K562 (cell line): ENCODE measurements around the gene HERC3. TPM values are rescaled to one million over a fixed set of nuclear protein-coding genes. Genes with fewer than 3 reads are reported as not detected.

Experiments
- ATAC-seq: fragments of 200-7000 bp; cut with Tn5 transposase; 3 replicates; pipeline ENCODE4 v1.9.1; 2020; ENCODE audit warnings: moderate library complexity
- BruUV-seq: library from RNA; stranded (reverse); fragments of 400-500 nt; replicated peaks from 2 replicates; lab custom pipeline; 2021; lab: Mats Ljungman, UMichigan
- CTCF ChIA-PET: fragments of 300-600 bp; formaldehyde crosslinking; extraction: SDS; loops from one replicate; lab custom pipeline; 2021; ENCODE audit warnings: low intra/inter-chr PET ratio; lab: Yijun Ruan, JAX
- POLR2A ChIA-PET: fragments of 300-600, 350-650 bp; sonication (Branson Sonifier 250); formaldehyde crosslinking; extraction: SDS; loops from one replicate; lab custom pipeline; 2021; ENCODE audit warnings: antibody characterized with exemption, inconsistent platforms; lab: Yijun Ruan, JAX
- DNase-seq, 4 experiments: peaks; one replicate each; pipeline versions ENCODE4 v3.0.0 to v3.0.0-alpha.2; 2011 to 2018; ENCODE audit warnings: low spot score in 3 of 4, mixed read lengths in 3 of 4; ENCODE audit errors: extremely low read depth in 1 of 4
- FAIRE-seq: peaks from 2 replicates; lab custom pipeline; 2011; peaks lifted over from hg19 to GRCh38; lab: Jason Lieb, UNC
- H2AFZ ChIP-seq: 2 replicates; pipeline ENCODE4 v1.6.0; 2011; ENCODE audit warnings: low read depth, low read length, control low read depth, inconsistent platforms
- H3K27ac ChIP-seq: fragments of 200-600 bp; 3 replicates; pipeline ENCODE4 v1.8.0; 2011; ENCODE audit warnings: low read depth, mild to moderate bottlenecking, control low read depth, inconsistent platforms, low read length, moderate library complexity, mixed read lengths; ENCODE audit errors: extremely low read depth
- H3K27me3 ChIP-seq, 2 experiments: fragments of 300-600 bp in 1 of 2; 2 replicates in 1 of 2; 3 replicates in 1 of 2; pipeline versions ENCODE4 v1.6.0 to v1.8.0; 2011; ENCODE audit warnings: inconsistent platforms in 2 of 2, low read length in 2 of 2, mild to moderate bottlenecking in 1 of 2, mixed read lengths in 1 of 2, moderate library complexity in 1 of 2; ENCODE audit not compliant: control insufficient read depth in 2 of 2, insufficient read depth in 2 of 2
- H3K36me3 ChIP-seq: fragments of 300-600 bp; 3 replicates; pipeline ENCODE4 v1.8.0; 2011; ENCODE audit warnings: mild to moderate bottlenecking, low read length, inconsistent platforms; ENCODE audit not compliant: control insufficient read depth, insufficient read depth
- H3K4me1 ChIP-seq, 2 experiments: fragments of 200-600 bp in 1 of 2; replicated peaks in 1 of 2; 2 replicates in 1 of 2; 3 replicates in 1 of 2; pipeline versions ENCODE4 v1.5.1 to v1.8.0; 2011; ENCODE audit warnings: inconsistent platforms in 2 of 2, low read length in 2 of 2, mild to moderate bottlenecking in 1 of 2, mixed read lengths in 1 of 2, moderate library complexity in 1 of 2; ENCODE audit not compliant: control insufficient read depth in 2 of 2, insufficient read depth in 2 of 2
- H3K4me2 ChIP-seq: 2 replicates; pipeline ENCODE4 v1.6.1; 2011; ENCODE audit warnings: low read length, control low read depth, inconsistent platforms, mixed read lengths; ENCODE audit not compliant: insufficient read depth
- H3K4me3 ChIP-seq: fragments of 200-600 bp; sonication (generic), shearing (Covaris generic); 2 replicates; pipeline ENCODE4 v1.5.1; 2016; ENCODE audit warnings: control low read depth, inconsistent platforms
- H3K79me2 ChIP-seq: fragments of 200-600 bp; 3 replicates; pipeline ENCODE4 v1.8.0; 2011; ENCODE audit warnings: low read length, inconsistent platforms; ENCODE audit not compliant: control insufficient read depth, insufficient read depth
- H3K9ac ChIP-seq, 2 experiments: 2 replicates each; pipeline versions ENCODE4 v1.6.0 to v1.6.1; 2011; ENCODE audit warnings: low read depth in 2 of 2, low read length in 2 of 2, control low read depth in 1 of 2, inconsistent platforms in 1 of 2, mild to moderate bottlenecking in 1 of 2, mixed read lengths in 1 of 2; ENCODE audit not compliant: insufficient read depth in 1 of 2
- H3K9me1 ChIP-seq: one replicate; pipeline ENCODE4 v1.6.0; 2011; ENCODE audit warnings: inconsistent platforms, mild to moderate bottlenecking, low read length, moderate library complexity; ENCODE audit not compliant: control insufficient read depth, insufficient read depth
- H3K9me3 ChIP-seq: replicated peaks from 2 replicates; pipeline ENCODE4 v1.5.1; 2011; ENCODE audit warnings: low read depth, low read length, inconsistent platforms; ENCODE audit not compliant: control insufficient read depth, insufficient read depth
- H4K20me1 ChIP-seq: replicated peaks from 2 replicates; pipeline ENCODE4 v1.6.1; 2011; ENCODE audit warnings: low read length, inconsistent platforms, mixed read lengths; ENCODE audit not compliant: control insufficient read depth, insufficient read depth
- EP300 ChIP-seq: IDR thresholded peaks from 2 replicates; pipeline ENCODE4 v1.6.1; 2012; ENCODE audit warnings: low read length, improper control_type of control experiment
- IRF9 ChIP-seq: fragments of 450-650 bp; IDR thresholded peaks from 2 replicates; pipeline ENCODE4 v1.6.1; 2016; ENCODE audit warnings: missing biosample characterization, missing genetic modification characterization
- MAX ChIP-seq: sonication (generic); formaldehyde crosslinking; IDR thresholded peaks from 2 replicates; pipeline ENCODE4 v1.9.0; 2022; ENCODE audit warnings: mild to moderate bottlenecking, missing genetic modification reagents
- NFYB ChIP-seq: IDR thresholded peaks from 2 replicates; pipeline ENCODE4 v1.6.1; 2011; ENCODE audit warnings: mild to moderate bottlenecking, moderate library complexity; ENCODE audit not compliant: insufficient read length; ENCODE audit errors: extremely low read depth
- PBX2 ChIP-seq, 2 experiments: IDR thresholded peaks in 1 of 2; conservative IDR thresholded peaks in 1 of 2; 2 replicates each; pipeline ENCODE4 v1.6.1; 2016; ENCODE audit warnings: low read depth in 2 of 2, mild to moderate bottlenecking in 1 of 2, missing compliant biosample characterization in 1 of 2, missing genetic modification characterization in 1 of 2, moderate library complexity in 1 of 2
- PHF21A ChIP-seq: fragments of 450-650 bp; IDR thresholded peaks from 2 replicates; pipeline ENCODE4 v1.6.1; 2017; ENCODE audit warnings: low read depth, borderline replicate concordance
- RBBP5 ChIP-seq: fragments of 200-600 bp; sonication (generic); IDR thresholded peaks from 2 replicates; pipeline ENCODE4 v1.6.1; 2012; ENCODE audit warnings: borderline replicate concordance, mild to moderate bottlenecking, low read length, control low read depth, inconsistent platforms; ENCODE audit not compliant: insufficient read depth, poor library complexity, severe bottlenecking
- TAF1 ChIP-seq: IDR thresholded peaks from 2 replicates; pipeline ENCODE4 v1.6.1; 2011; ENCODE audit warnings: mild to moderate bottlenecking, low read length, moderate library complexity; ENCODE audit not compliant: insufficient read depth, control insufficient read depth, severe bottlenecking; ENCODE audit errors: extremely low read depth
- TCF3 ChIP-seq: sonication (generic); formaldehyde crosslinking; IDR thresholded peaks from 2 replicates; pipeline ENCODE4 v1.4.0; 2020; ENCODE audit warnings: mild to moderate bottlenecking, missing genetic modification reagents
- TOE1 ChIP-seq, 2 experiments: fragments of 450-650 bp in 1 of 2; sonication (generic) in 1 of 2; formaldehyde crosslinking in 1 of 2; IDR thresholded peaks; 2 replicates each; pipeline versions ENCODE4 v1.7.1 to v1.8.0; 2016 to 2022; ENCODE audit warnings: borderline replicate concordance in 2 of 2, mild to moderate bottlenecking in 2 of 2, antibody characterized with exemption in 1 of 2, inconsistent platforms in 1 of 2, low read depth in 1 of 2, missing genetic modification reagents in 1 of 2, moderate library complexity in 1 of 2
- TSC22D4 ChIP-seq: fragments of 450-650 bp; IDR thresholded peaks from 2 replicates; pipeline ENCODE4 v1.6.1; 2016; ENCODE audit warnings: missing genetic modification characterization, missing biosample characterization, control low read depth
- WHSC1 ChIP-seq: IDR thresholded peaks from one replicate; pipeline ENCODE4 v1.6.1; 2012; ENCODE audit warnings: low read length, control low read depth, inconsistent platforms
- ZNF239 ChIP-seq: fragments of 250-450 bp; sonication (Bioruptor Pico); IDR thresholded peaks from 2 replicates; pipeline ENCODE4 v1.4.0; 2020; ENCODE audit warnings: mild to moderate bottlenecking
- ZSCAN29 ChIP-seq: fragments of 450-650 bp; IDR thresholded peaks from 2 replicates; pipeline ENCODE4 v1.6.1; 2017
- WGBS: fragments of 100-300 bp; shearing (Covaris generic); methylation state at CpG from one replicate; pipeline ENCODE4 v1.1.6; 2016; ENCODE audit warnings: low coverage, mixed read lengths; ENCODE audit not compliant: insufficient coverage; ENCODE audit errors: missing lambda C conversion rate; 5-methylcytosine and 5-hydroxymethylcytosine counted together
- in situ Hi-C: fragments of 300-500 bp; cut with MboI; formaldehyde crosslinking; loops from 4 replicates; pipeline ENCODE4 v1.15.0; 2018; ENCODE audit warnings: inconsistent platforms, mixed read lengths
- intact Hi-C: fragments of 100-400 bp; cut with micrococcal nuclease; formaldehyde crosslinking; loops from 2 replicates; pipeline ENCODE4 v1.14.2; 2022
- polyA plus RNA-seq, 8 experiments: library from polyadenylated mRNA; depleted of rRNA in 4 of 8; stranded (reverse) in 5 of 8; unstranded in 3 of 8; fragments of >200 nt; fragmentation: Nextera tagmentation in 2 of 8; fragmentation: Illumina TruSeq in 1 of 8; extraction: Ambion mirVana in 2 of 8; extraction: Trizol in 1 of 8; gene quantifications; 2 replicates each; pipeline versions ENCODE4 v1.2.1 to v1.2.3, GENCODE V29; 2011 to 2014; ENCODE audit warnings: inconsistent platforms in 1 of 8, missing spikeins in 1 of 8
- total RNA-seq, 7 experiments: library from RNA; depleted of rRNA in 6 of 7; stranded (reverse); fragments of >200 nt in 6 of 7; fragmentation: Illumina TruSeq in 2 of 7; extraction: Trizol in 2 of 7; gene quantifications; 2 replicates each; pipeline versions ENCODE4 v1.2.1 to v1.2.3, GENCODE V29; 2011 to 2021; ENCODE audit warnings: low replicate concordance in 1 of 7
- TF ChIP-seq, protein P1 (sequence below): IDR thresholded peaks from 2 replicates; pipeline ENCODE4 v1.6.1; 2012; ENCODE audit warnings: low read depth, low read length, improper control_type of control experiment, borderline replicate concordance

The HERC3 gene
- total and polyA plus RNA-seq, 9 of the 15 experiments (the other 6 are each of a cell fraction or from before 2014, with no cell fraction given): 1.8 to 13.1 (median 7.6) TPM

- WGBS: 58% methylated on average over 1 of the region's 1 CpG
- Histone ChIP-seq H3K4me3 (no peak overlapping the region), H3K36me3 (peaks cover 45% of the 10 kb centered on the region; the same call in 2 of the 3 replicates), H3K27ac (no peak overlapping the region), H2AFZ (no peak overlapping the region), H3K9ac (no peak overlapping the region), H3K79me2 (no peaks in the 10 kb centered on the region), H3K4me1 (peaks cover 0 to 2% of the 10 kb centered on the region in 2 experiments; a peak in 1 of 5 replicates), H4K20me1 (no peaks in the 10 kb centered on the region), H3K9me1 (no peaks in the 10 kb centered on the region), H3K4me2 (no peak overlapping the region), H3K27me3 (no peaks in the 10 kb centered on the region), H3K9me3 (no peaks in the 10 kb centered on the region)
- no peak for DNase-seq
- no peak for FAIRE-seq
- no TSS peak for BruUV-seq
- in situ Hi-C loops: no loop called here
- ChIA-PET POLR2A (interaction anchor here (0.9 kb wide), 1 partner anchor 11 kb away, joined by 3 read pairs; no protein-coding TSS in a partner anchor), CTCF (no interaction called here)
- intact Hi-C loops: no loop called here
- no peak for ATAC-seq
- TF ChIP-seq PHF21A (no peak), NFYB (no peak), PBX2 (CRISPR knock-in tag; IDR thresholded peaks at IDR 0.05; ENCODE audit: low read depth) (no peak), PBX2 (tag; conservative IDR thresholded peaks at IDR 0.05; ENCODE audit: low read depth) (no peak), ZNF239 (CRISPR knock-in tag) (no peak), ZSCAN29 (no peak), TCF3 (CRISPR knock-in tag) (no peak), MAX (no peak), EP300 (no peak), WHSC1 (no peak), TSC22D4 (tag) (no peak), TOE1 (IDR thresholded peaks at IDR 0.05; ENCODE audit: borderline replicate concordance) (no peak), TOE1 (CRISPR knock-in tag; IDR thresholded peaks at IDR 0.05; ENCODE audit: borderline replicate concordance, low read depth) (no peak), RBBP5 (no peak), IRF9 (tag) (no peak), TAF1 (no peak)
- TF ChIP-seq, protein P1, sequence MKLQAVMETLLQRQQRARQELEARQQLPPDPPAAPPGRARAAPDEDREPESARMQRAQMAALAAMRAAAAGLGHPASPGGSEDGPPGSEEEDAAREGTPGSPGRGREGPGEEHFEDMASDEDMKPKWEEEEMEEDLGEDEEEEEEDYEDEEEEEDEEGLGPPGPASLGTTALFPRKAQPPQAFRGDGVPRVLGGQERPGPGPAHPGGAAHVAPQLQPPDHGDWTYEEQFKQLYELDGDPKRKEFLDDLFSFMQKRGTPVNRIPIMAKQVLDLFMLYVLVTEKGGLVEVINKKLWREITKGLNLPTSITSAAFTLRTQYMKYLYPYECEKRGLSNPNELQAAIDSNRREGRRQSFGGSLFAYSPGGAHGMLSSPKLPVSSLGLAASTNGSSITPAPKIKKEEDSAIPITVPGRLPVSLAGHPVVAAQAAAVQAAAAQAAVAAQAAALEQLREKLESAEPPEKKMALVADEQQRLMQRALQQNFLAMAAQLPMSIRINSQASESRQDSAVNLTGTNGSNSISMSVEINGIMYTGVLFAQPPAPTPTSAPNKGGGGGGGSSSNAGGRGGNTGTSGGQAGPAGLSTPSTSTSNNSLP: no peak
Observed at GRCh38 chr4:88735564-88735963, 143.3 kb downstream of the HERC3 start.
